Hepatocyte (in vitro differentiated cells): ENCODE data around the gene RDH13. TPM values are rescaled to one million over a fixed set of nuclear protein-coding genes. Genes with fewer than 3 reads are reported as not detected.
"Not testable (repeated sequence)": the region's sequence is repeated elsewhere in the genome, so short reads cannot be mapped to it uniquely, and the experiment has no call there.

ENCODE experiments used
- DNase-seq: peaks from one replicate; pipeline ENCODE4 v3.0.0-alpha.2; 2016; ENCODE audit warnings: low spot score
- H2AFZ ChIP-seq: fragments of 200-600 bp; sonication (generic); 2 replicates; pipeline ENCODE4 v1.6.0; 2016; ENCODE audit warnings: antibody characterized with exemption, mild to moderate bottlenecking
- H3K27ac ChIP-seq: fragments of 200-600 bp; sonication (generic); 2 replicates; pipeline ENCODE4 v1.5.1; 2016; ENCODE audit warnings: mild to moderate bottlenecking
- H3K27me3 ChIP-seq: fragments of 200-600 bp; sonication (generic); 2 replicates; pipeline ENCODE4 v1.6.1; 2016
- H3K36me3 ChIP-seq: fragments of 200-600 bp; sonication (generic); replicated peaks from 2 replicates; pipeline ENCODE4 v1.5.1; 2016; ENCODE audit warnings: low read depth; ENCODE audit not compliant: insufficient read depth
- H3K4me1 ChIP-seq: fragments of 200-600 bp; sonication (generic); 2 replicates; pipeline ENCODE4 v1.5.1; 2016; ENCODE audit warnings: mild to moderate bottlenecking, moderate library complexity; ENCODE audit not compliant: insufficient read depth
- H3K4me2 ChIP-seq: fragments of 200-600 bp; sonication (generic); 2 replicates; pipeline ENCODE4 v1.6.0; 2016
- H3K4me3 ChIP-seq: fragments of 200-600 bp; sonication (generic); 2 replicates; pipeline ENCODE4 v1.5.1; 2016; ENCODE audit warnings: mild to moderate bottlenecking
- H3K79me2 ChIP-seq: fragments of 200-600 bp; sonication (generic); 2 replicates; pipeline ENCODE4 v1.6.0; 2017; ENCODE audit warnings: mild to moderate bottlenecking
- H3K9me2 ChIP-seq: fragments of 200-600 bp; sonication (generic); replicated peaks from 2 replicates; pipeline ENCODE4 v1.6.0; 2017; ENCODE audit warnings: mild to moderate bottlenecking; ENCODE audit not compliant: insufficient read depth
- H3K9me3 ChIP-seq: fragments of 200-600 bp; sonication (generic); 2 replicates; pipeline ENCODE4 v1.5.1; 2016; ENCODE audit warnings: low read depth, mild to moderate bottlenecking
- H4K20me1 ChIP-seq: fragments of 200-600 bp; sonication (generic); 2 replicates; pipeline ENCODE4 v1.6.0; 2016; ENCODE audit warnings: mild to moderate bottlenecking; ENCODE audit not compliant: insufficient read depth, poor library complexity, severe bottlenecking
- CTCF ChIP-seq: fragments of 200-600 bp; sonication (generic); IDR thresholded peaks from 2 replicates; pipeline ENCODE4 v1.5.1; 2016; ENCODE audit warnings: antibody characterized with exemption, mild to moderate bottlenecking; ENCODE audit not compliant: poor library complexity
- EZH2 ChIP-seq: fragments of 200-600 bp; sonication (generic); IDR thresholded peaks from 2 replicates; pipeline ENCODE4 v1.6.1; 2016; ENCODE audit warnings: antibody characterized with exemption, mild to moderate bottlenecking, borderline replicate concordance
- EZH2phosphoT487 ChIP-seq: fragments of 200-600 bp; sonication (generic); IDR thresholded peaks from one replicate; pipeline ENCODE4 v1.6.1; 2018; ENCODE audit warnings: antibody characterized with exemption, mild to moderate bottlenecking, low read depth, moderate library complexity; ENCODE audit not compliant: unreplicated experiment, severe bottlenecking
- WGBS: methylation state at CpG from one replicate; pipeline ENCODE4 v1.1.6; 2016; ENCODE audit warnings: low lambda C conversion rate; ENCODE audit errors: missing lambda C conversion rate; 5-methylcytosine and 5-hydroxymethylcytosine counted together
- polyA plus RNA-seq: library from polyadenylated mRNA; unstranded; fragments of >200 nt; fragmentation: Nextera tagmentation; extraction: Ambion mirVana; gene quantifications from 2 replicates; pipeline ENCODE4 v1.2.1, GENCODE V29; 2016
- total RNA-seq: library from RNA; depleted of rRNA; stranded (reverse); fragments of >200 nt; gene quantifications from 2 replicates; pipeline ENCODE4 v1.2.3, GENCODE V29; 2014

Gene RDH13
- total and polyA plus RNA-seq, 2 experiments from 2014 or later = 17.3 to 17.7 TPM

DNA sequence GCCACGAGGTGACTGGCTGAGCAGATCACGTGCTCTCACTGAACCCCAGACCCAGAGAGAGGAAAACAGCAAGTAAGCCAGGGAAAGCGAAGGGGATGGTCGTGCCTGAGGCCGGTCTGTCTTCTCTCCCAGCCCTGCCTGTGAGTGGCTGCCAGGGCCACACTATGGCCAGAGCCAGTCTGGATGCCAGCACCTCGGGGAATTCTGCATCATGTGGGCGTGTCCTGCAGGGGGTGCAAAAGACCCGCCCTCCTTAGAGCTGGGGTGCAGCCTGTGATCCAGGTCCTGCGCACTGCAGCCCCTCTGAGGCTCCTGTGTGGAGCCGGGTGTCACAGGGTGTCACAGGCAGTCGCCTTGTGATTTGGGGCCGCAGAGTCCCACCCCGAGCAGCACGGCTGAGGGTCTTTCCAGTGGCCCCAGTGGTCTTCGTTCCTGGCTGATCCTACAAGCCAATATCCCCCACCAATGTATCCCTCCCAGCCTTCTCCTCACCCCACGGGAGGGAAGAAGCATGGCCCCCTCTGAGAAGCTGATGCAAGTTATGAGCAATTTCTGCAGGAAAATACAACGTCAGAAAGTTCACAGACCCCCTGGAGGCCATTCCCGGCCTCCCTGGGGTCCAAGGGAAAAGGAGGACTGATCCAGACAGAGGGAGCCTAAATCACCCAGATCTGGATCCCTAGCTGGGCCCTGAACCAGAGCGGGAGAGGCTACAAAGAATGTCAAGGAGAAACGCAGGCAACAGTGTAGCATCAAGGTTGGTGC lies 46.8 kb upstream of the RDH13 start:
- Histone ChIP-seq H3K4me3 (no peak overlapping the region), H3K4me1 (peaks cover 16% of the 10 kb centered on the region), H3K27me3 (no peaks in the 10 kb centered on the region), H2AFZ (no peak overlapping the region), H4K20me1 (peaks cover 27% of the 10 kb centered on the region), H3K9me2 (no peaks in the 10 kb centered on the region), H3K4me2 (no peak overlapping the region), H3K36me3 (no peaks in the 10 kb centered on the region), H3K27ac (no peak overlapping the region), H3K9me3 (no peaks in the 10 kb centered on the region), H3K79me2 (peaks cover 46% of the 10 kb centered on the region)
- 95% methylated on average over 20 of the region's 20 CpGs for WGBS
- DNase-seq = no peak
- no peak for TF ChIP-seq CTCF
- TF ChIP-seq EZH2 = no peak
- TF ChIP-seq EZH2phosphoT487 = no peak

DNA sequence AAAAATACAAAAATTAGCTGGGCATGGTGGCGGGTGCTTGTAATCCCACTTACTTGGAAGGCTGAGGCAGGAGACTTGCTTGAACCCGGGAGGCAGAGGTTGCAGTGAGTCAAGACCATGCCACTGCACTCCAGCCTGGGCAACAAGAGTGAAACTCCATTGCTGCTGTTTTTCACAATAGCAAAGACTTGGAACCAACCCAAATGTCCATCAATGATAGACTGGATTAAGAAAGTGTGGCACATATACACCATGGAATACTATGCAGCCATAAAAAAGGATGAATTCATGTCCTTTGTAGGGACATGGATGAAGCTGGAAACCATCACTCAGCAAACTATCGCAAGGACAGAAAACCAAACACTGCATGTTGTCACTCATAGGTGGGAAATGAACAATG lies 44.3 kb upstream of the RDH13 start:
- H3K27me3 ChIP-seq, DNase-seq, H3K27ac ChIP-seq, H2AFZ ChIP-seq, H3K4me1 ChIP-seq, H3K4me3 ChIP-seq, H3K9me3 ChIP-seq, H3K9me2 ChIP-seq, H3K36me3 ChIP-seq, H3K4me2 ChIP-seq: not testable (repeated sequence)
- Histone ChIP-seq H4K20me1 (peaks cover 11% of the 10 kb centered on the region), H3K79me2 (peaks cover 38% of the 10 kb centered on the region)
- WGBS = 98% methylated on average over 3 of the region's 3 CpGs

- H2AFZ ChIP-seq = no peak overlapping the region
- H3K9me3 ChIP-seq = no peaks in the 10 kb centered on the region
- H3K4me3 ChIP-seq = no peak overlapping the region
- H3K27me3 ChIP-seq = no peaks in the 10 kb centered on the region
- peaks cover 7% of the 10 kb centered on the region for H4K20me1 ChIP-seq
- H3K27ac ChIP-seq = no peak overlapping the region
- H3K79me2 ChIP-seq = peaks cover 31% of the 10 kb centered on the region
- no peak overlapping the region for H3K4me2 ChIP-seq
- 93% methylated on average over 6 of the region's 6 CpGs for WGBS
- TF ChIP-seq EZH2 (no peak), CTCF (no peak), EZH2phosphoT487 (no peak)
- H3K36me3 ChIP-seq = no peaks in the 10 kb centered on the region
- DNase-seq = no peak
- H3K9me2 ChIP-seq = no peaks in the 10 kb centered on the region
- H3K4me1 ChIP-seq = no peaks in the 10 kb centered on the region
Observed at GRCh38 chr19:55106591-55106990, 43.6 kb upstream of the RDH13 start.

- Histone ChIP-seq H3K9me3 (no peaks in the 10 kb centered on the region), H3K79me2 (peaks cover 28% of the 10 kb centered on the region), H2AFZ (no peak overlapping the region), H3K27me3 (no peaks in the 10 kb centered on the region), H3K4me3 (no peak overlapping the region), H3K27ac (no peak overlapping the region), H3K4me2 (no peak overlapping the region), H3K9me2 (no peaks in the 10 kb centered on the region), H3K4me1 (no peaks in the 10 kb centered on the region), H3K36me3 (no peaks in the 10 kb centered on the region), H4K20me1 (peaks cover 7% of the 10 kb centered on the region)
- TF ChIP-seq EZH2 = no peak
- no peak for TF ChIP-seq EZH2phosphoT487
- TF ChIP-seq CTCF = no peak
- no peak for DNase-seq
- WGBS = 92% methylated on average over 2 of the region's 2 CpGs
Observed at GRCh38 chr19:55105237-55105636, 42.3 kb upstream of the RDH13 start.
